PC-3 (cell line): ENCODE data around the gene MORN5. TPM values are rescaled to one million over a fixed set of nuclear protein-coding genes. Genes with fewer than 3 reads are reported as not detected.
A peak's percentile ranks its signal among the peaks of the same experiment; 100 is the strongest.
"Not testable (repeated sequence)": the region's sequence is repeated elsewhere in the genome, so short reads cannot be mapped to it uniquely, and the experiment has no call there.

ENCODE experiments used
- ATAC-seq: fragments of 200-7000 bp; cut with Tn5 transposase; 2 replicates; pipeline ENCODE4 v1.9.1; 2020; ENCODE audit warnings: mild to moderate bottlenecking, moderate library complexity
- BruUV-seq: library from RNA; stranded (reverse); fragments of 400-500 nt; replicated peaks from 2 replicates; lab custom pipeline; 2021; lab: Mats Ljungman, UMichigan
- CTCF ChIA-PET: fragments of 300-600 bp; sonication (Branson Sonifier 250); formaldehyde crosslinking; loops from one replicate; lab custom pipeline; 2022; ENCODE audit warnings: antibody characterized with exemption; lab: Charles Lee
- POLR2A ChIA-PET: fragments of 300-600 bp; sonication (Branson Sonifier 250); formaldehyde crosslinking; loops from one replicate; lab custom pipeline; 2022; ENCODE audit warnings: antibody characterized with exemption; ENCODE audit not compliant: unreplicated experiment; lab: Charles Lee
- DNase-seq: peaks from one replicate; pipeline ENCODE4 v3.0.0-alpha.2; 2015
- H2AFZ ChIP-seq: fragments of 300-600 bp; sonication (generic); 2 replicates; pipeline ENCODE4 v1.6.0; 2016; ENCODE audit warnings: antibody characterized with exemption, low read length
- H3F3A ChIP-seq: fragments of 300-600 bp; sonication (generic); one replicate; pipeline ENCODE4 v1.6.0; 2017; ENCODE audit warnings: antibody characterized with exemption, low read length, control low read depth, mild to moderate bottlenecking; ENCODE audit not compliant: unreplicated experiment
- H3K27ac ChIP-seq: fragments of 300-600 bp; sonication (generic); 2 replicates; pipeline ENCODE4 v1.5.1; 2016; ENCODE audit warnings: mild to moderate bottlenecking, low read length
- H3K27me3 ChIP-seq: fragments of 300-600 bp; sonication (generic); 2 replicates; pipeline ENCODE4 v1.6.1; 2016; ENCODE audit warnings: low read length, mixed read lengths
- H3K36me3 ChIP-seq: fragments of 300-600 bp; sonication (generic); 2 replicates; pipeline ENCODE4 v1.6.1; 2016; ENCODE audit warnings: low read depth, mixed run types, low read length, mixed read lengths
- H3K4me1 ChIP-seq: fragments of 300-600 bp; sonication (generic); 2 replicates; pipeline ENCODE4 v1.5.1; 2016; ENCODE audit warnings: low read length; ENCODE audit not compliant: insufficient read depth
- H3K4me2 ChIP-seq: fragments of 300-600 bp; sonication (generic); 2 replicates; pipeline ENCODE4 v1.6.0; 2016; ENCODE audit warnings: low read length
- H3K4me3 ChIP-seq: fragments of 300-600 bp; sonication (generic); 2 replicates; pipeline ENCODE4 v1.5.1; 2016; ENCODE audit warnings: mild to moderate bottlenecking, low read length, mixed read lengths
- H3K79me2 ChIP-seq: fragments of 300-600 bp; sonication (generic); 2 replicates; pipeline ENCODE4 v1.6.1; 2017; ENCODE audit warnings: low read length, mixed read lengths
- H3K9ac ChIP-seq: fragments of 300-600 bp; sonication (generic); 2 replicates; pipeline ENCODE4 v1.6.0; 2016; ENCODE audit warnings: mild to moderate bottlenecking, low read length
- H3K9me2 ChIP-seq: fragments of 300-600 bp; sonication (generic); replicated peaks from 2 replicates; pipeline ENCODE4 v1.6.1; 2016; ENCODE audit warnings: mixed run types, low read length, mixed read lengths
- H3K9me3 ChIP-seq: fragments of 300-600 bp; sonication (generic); 2 replicates; pipeline ENCODE4 v1.6.1; 2016; ENCODE audit warnings: low read length, mixed read lengths
- H4K20me1 ChIP-seq: fragments of 300-600 bp; sonication (generic); 2 replicates; pipeline ENCODE4 v1.6.1; 2016; ENCODE audit warnings: low read length, mixed read lengths
- CTCF ChIP-seq: fragments of 300-600 bp; sonication (generic); conservative IDR thresholded peaks from 2 replicates; pipeline ENCODE4 v1.5.1; 2017; ENCODE audit warnings: antibody characterized with exemption, low read depth, mild to moderate bottlenecking, low read length
- EZH2 ChIP-seq: fragments of 300-600 bp; sonication (generic); IDR thresholded peaks from one replicate; pipeline ENCODE4 v1.6.1; 2017; ENCODE audit warnings: antibody characterized with exemption, mild to moderate bottlenecking, low read length; ENCODE audit not compliant: unreplicated experiment
- EZH2phosphoT487 ChIP-seq: fragments of 300-600 bp; sonication (generic); IDR thresholded peaks from 2 replicates; pipeline ENCODE4 v1.6.1; 2018; ENCODE audit warnings: mild to moderate bottlenecking, antibody characterized with exemption, low read length, borderline replicate concordance
- intact Hi-C: fragments of 100-400 bp; cut with micrococcal nuclease; formaldehyde crosslinking; loops from 2 replicates; pipeline ENCODE4 v1.9.0; 2023
- total RNA-seq: library from RNA; depleted of rRNA; stranded (reverse); fragments of >200 nt; gene quantifications from 2 replicates; pipeline ENCODE4 v1.2.3, GENCODE V29; 2014

The MORN5 gene
- total RNA-seq, 1 experiment from 2014 or later: not detected

- Histone ChIP-seq H3K27ac (no peak overlapping the region), H4K20me1 (no peaks in the 10 kb centered on the region), H3F3A (no peaks in the 10 kb centered on the region), H2AFZ (no peak overlapping the region), H3K9ac (no peak overlapping the region), H3K4me1 (peaks cover 6% of the 10 kb centered on the region; the same call in 1 of the 2 replicates), H3K9me3 (no peaks in the 10 kb centered on the region), H3K4me2 (no peak overlapping the region), H3K27me3 (no peaks in the 10 kb centered on the region), H3K9me2 (no peaks in the 10 kb centered on the region), H3K4me3 (no peak overlapping the region), H3K36me3 (no peaks in the 10 kb centered on the region), H3K79me2 (no peaks in the 10 kb centered on the region)
- DNase-seq (no peak), ATAC-seq (no peak)
- intact Hi-C loops: no loop called here
- no peak for TF ChIP-seq EZH2phosphoT487
- no peak for TF ChIP-seq EZH2
- TF ChIP-seq CTCF: no peak
- POLR2A ChIA-PET: no interaction called here
- CTCF ChIA-PET: no interaction called here
- no TSS peak for BruUV-seq
These were observed 43.1 kb upstream of the MORN5 start for GRCh38 chr9:122116448-122117173.

GRCh38 chr9:122117241-122117640, 42.5 kb upstream of the MORN5 start:
- H3K27me3 ChIP-seq, POLR2A ChIA-PET, H4K20me1 ChIP-seq, H3K36me3 ChIP-seq, BruUV-seq, H3F3A ChIP-seq, H3K27ac ChIP-seq, DNase-seq, H3K79me2 ChIP-seq, H3K4me3 ChIP-seq, H3K9me3 ChIP-seq, H2AFZ ChIP-seq, H3K4me1 ChIP-seq, intact Hi-C loops, ATAC-seq, H3K4me2 ChIP-seq, H3K9me2 ChIP-seq, CTCF ChIA-PET, H3K9ac ChIP-seq: not testable (repeated sequence)

GRCh38 chr9:122118343-122119165, 41.2 kb upstream of the MORN5 start:
- intact Hi-C loops: no loop called here
- ATAC-seq (peak; percentile 20; the same call in 1 of the 2 replicates), DNase-seq (no peak)
- H3K9ac ChIP-seq: no peak overlapping the region
- H3K9me2 ChIP-seq: no peaks in the 10 kb centered on the region
- no peaks in the 10 kb centered on the region for H3F3A ChIP-seq
- no peaks in the 10 kb centered on the region for H4K20me1 ChIP-seq
- H2AFZ ChIP-seq: no peak overlapping the region
- ChIA-PET CTCF (no interaction called here), POLR2A (no interaction called here)
- H3K27ac ChIP-seq: no peak overlapping the region
- no TSS peak for BruUV-seq
- H3K4me1 ChIP-seq: no peaks in the 10 kb centered on the region
- H3K36me3 ChIP-seq: no peaks in the 10 kb centered on the region
- no peak for TF ChIP-seq EZH2phosphoT487
- no peak for TF ChIP-seq CTCF
- TF ChIP-seq EZH2: no peak
- H3K9me3 ChIP-seq: no peaks in the 10 kb centered on the region
- no peak overlapping the region for H3K4me2 ChIP-seq
- H3K79me2 ChIP-seq: no peaks in the 10 kb centered on the region
- no peaks in the 10 kb centered on the region for H3K27me3 ChIP-seq
- H3K4me3 ChIP-seq: no peak overlapping the region
